Measurements from ENCODE around the gene TBC1D5.
"Not testable (repeated sequence)": the region's sequence is repeated elsewhere in the genome, so short reads cannot be mapped to it uniquely, and the experiment has no call there.

The TBC1D5 gene

GRCh38 chr3:17742102-17742879 lies at the start of gene TBC1D5:
Gene TBC1D5 (minus strand): TSS chr3:17742631. CDS start chr3:17508570, 234,061 bp downstream.
- peak; percentile 98 for DNase-seq

GRCh38 chr3:17783426-17783825 lies 41.0 kb upstream of the TBC1D5 start:
- DNase-seq: no peak

- no peak for DNase-seq
Observed at GRCh38 chr3:17782751-17783150, 40.3 kb upstream of the TBC1D5 start.

GRCh38 chr3:17780369-17780768 lies 37.9 kb upstream of the TBC1D5 start:
- not testable (repeated sequence) for DNase-seq

- DNase-seq: not testable (repeated sequence)
Observed at GRCh38 chr3:17779304-17780250, 37.1 kb upstream of the TBC1D5 start.

- not testable (repeated sequence) for DNase-seq
Observed at GRCh38 chr3:17777326-17777725, 34.9 kb upstream of the TBC1D5 start.

GRCh38 chr3:17775073-17775472 lies 32.6 kb upstream of the TBC1D5 start:
- DNase-seq: no peak

GRCh38 chr3:17774180-17774910 lies 31.9 kb upstream of the TBC1D5 start:
- not testable (repeated sequence) for DNase-seq

- no peak for DNase-seq
Observed at GRCh38 chr3:17772556-17772955, 30.1 kb upstream of the TBC1D5 start.

- no peak for DNase-seq
Observed at GRCh38 chr3:17771177-17772017, 29.0 kb upstream of the TBC1D5 start.

- DNase-seq: no peak
Observed at GRCh38 chr3:17770682-17771081, 28.3 kb upstream of the TBC1D5 start.

- no peak for DNase-seq
Observed at GRCh38 chr3:17765819-17766472, 23.5 kb upstream of the TBC1D5 start.

GRCh38 chr3:17761563-17761962 lies 19.1 kb upstream of the TBC1D5 start:
- DNase-seq: no peak

GRCh38 chr3:17759901-17760300 lies 17.5 kb upstream of the TBC1D5 start:
- no peak for DNase-seq

GRCh38 chr3:17755836-17756235 lies 13.4 kb upstream of the TBC1D5 start:
- no peak for DNase-seq

- no peak for DNase-seq
Observed at GRCh38 chr3:17753632-17753992, 11.2 kb upstream of the TBC1D5 start.

- DNase-seq: no peak
Observed at GRCh38 chr3:17752876-17753631, 10.6 kb upstream of the TBC1D5 start.

GRCh38 chr3:17752436-17752835 lies 10.0 kb upstream of the TBC1D5 start:
- DNase-seq: no peak

- DNase-seq: no peak
Observed at GRCh38 chr3:17749705-17750293, 7.4 kb upstream of the TBC1D5 start.

- no peak for DNase-seq
Observed at GRCh38 chr3:17749281-17749680, 6.8 kb upstream of the TBC1D5 start.

- DNase-seq: no peak
Observed at GRCh38 chr3:17747890-17748247, 5.4 kb upstream of the TBC1D5 start.

Measured in left hindlimb (tissue), 1 donor.